Liver (tissue), 9 donors: Measurements from ENCODE around the gene EBF3. TPM values are rescaled to one million over a fixed set of nuclear protein-coding genes. Genes with fewer than 3 reads are reported as not detected.

Experiments
- DNase-seq: peaks from one replicate; pipeline ENCODE4 v3.0.0-alpha.2; 2017; ENCODE audit warnings: low spot score
- H3K27ac ChIP-seq, 2 donors: one replicate each; pipeline ENCODE4 v1.7.0; 2013; ENCODE audit warnings: inconsistent platforms in 2 of 2, low read length in 2 of 2, control low read depth in 1 of 2, low read depth in 1 of 2, mild to moderate bottlenecking in 1 of 2
- H3K27me3 ChIP-seq, 4 donors: one replicate each; pipeline versions ENCODE4 v1.6.1 to v1.7.0; 2013; ENCODE audit warnings: low read length in 3 of 4, inconsistent platforms in 1 of 4, mild to moderate bottlenecking in 1 of 4, moderate library complexity in 1 of 4; ENCODE audit not compliant: control insufficient read depth in 4 of 4, insufficient read depth in 4 of 4
- H3K36me3 ChIP-seq, 4 donors: one replicate each; pipeline versions ENCODE4 v1.6.1 to v1.7.0; 2013; ENCODE audit warnings: low read length in 3 of 4, mild to moderate bottlenecking in 3 of 4, low read depth in 1 of 4, moderate library complexity in 1 of 4; ENCODE audit not compliant: control insufficient read depth in 4 of 4, insufficient read depth in 3 of 4
- H3K4me1 ChIP-seq, 4 donors: one replicate each; pipeline versions ENCODE4 v1.6.1 to v1.7.0; 2013; ENCODE audit warnings: low read length in 3 of 4, mild to moderate bottlenecking in 3 of 4, moderate library complexity in 1 of 4; ENCODE audit not compliant: control insufficient read depth in 4 of 4, insufficient read depth in 4 of 4
- H3K4me3 ChIP-seq, 3 donors: one replicate each; pipeline versions ENCODE4 v1.6.1 to v1.7.0; 2013; ENCODE audit warnings: low read length in 3 of 3, control low read depth in 1 of 3, low read depth in 1 of 3, mild to moderate bottlenecking in 1 of 3
- H3K9ac ChIP-seq, 2 donors: one replicate each; pipeline ENCODE4 v1.7.0; 2013; ENCODE audit warnings: low read length in 2 of 2, mild to moderate bottlenecking in 2 of 2, moderate library complexity in 2 of 2, control low read depth in 1 of 2, low read depth in 1 of 2
- H3K9me3 ChIP-seq, 4 donors: one replicate each; pipeline versions ENCODE4 v1.6.1 to v1.7.0; 2013; ENCODE audit warnings: low read length in 3 of 4; ENCODE audit not compliant: control insufficient read depth in 4 of 4
- ATF3 ChIP-seq: IDR thresholded peaks from 2 replicates; pipeline ENCODE4 v1.6.1; 2016; ENCODE audit warnings: antibody characterized with exemption
- CTCF ChIP-seq: fragments of 150-350 bp; IDR thresholded peaks from 2 replicates; pipeline ENCODE4 v1.5.1; 2017; ENCODE audit warnings: improper control_type of control experiment, low read depth, low read length; ENCODE audit not compliant: missing input control
- EGR1 ChIP-seq, 2 donors: IDR thresholded peaks; 2 replicates each; pipeline ENCODE4 v1.6.1; 2016 to 2018; ENCODE audit warnings: antibody characterized with exemption in 2 of 2, low read depth in 2 of 2
- FOXA1 ChIP-seq: IDR thresholded peaks from 2 replicates; pipeline ENCODE4 v1.6.1; 2016; ENCODE audit warnings: antibody characterized with exemption
- FOXA2 ChIP-seq: IDR thresholded peaks from 2 replicates; pipeline ENCODE4 v1.6.1; 2016; ENCODE audit warnings: antibody characterized with exemption
- GABPA ChIP-seq, 2 donors: IDR thresholded peaks in 1 of 2; conservative IDR thresholded peaks in 1 of 2; 2 replicates each; pipeline ENCODE4 v1.6.1; 2016; ENCODE audit warnings: antibody characterized with exemption in 2 of 2, mild to moderate bottlenecking in 1 of 2, moderate library complexity in 1 of 2
- JUND ChIP-seq, 2 donors: IDR thresholded peaks; 2 replicates each; pipeline ENCODE4 v1.6.1; 2016; ENCODE audit warnings: antibody characterized with exemption in 2 of 2
- MAX ChIP-seq: IDR thresholded peaks from 2 replicates; pipeline ENCODE4 v1.6.1; 2016; ENCODE audit warnings: antibody characterized with exemption
- NR2F2 ChIP-seq: IDR thresholded peaks from 2 replicates; pipeline ENCODE4 v1.6.1; 2016; ENCODE audit warnings: antibody characterized with exemption
- RAD21 ChIP-seq, 2 donors: IDR thresholded peaks; 2 replicates each; pipeline ENCODE4 v1.6.1; 2016; ENCODE audit warnings: antibody characterized with exemption in 2 of 2, mild to moderate bottlenecking in 2 of 2
- REST ChIP-seq: IDR thresholded peaks from 2 replicates; pipeline ENCODE4 v1.6.1; 2016; ENCODE audit warnings: antibody characterized with exemption, mild to moderate bottlenecking
- RXRA ChIP-seq, 2 donors: IDR thresholded peaks; 2 replicates each; pipeline ENCODE4 v1.6.1; 2017 to 2018; ENCODE audit warnings: antibody characterized with exemption in 2 of 2, mild to moderate bottlenecking in 1 of 2
- SP1 ChIP-seq: IDR thresholded peaks from 2 replicates; pipeline ENCODE4 v1.6.1; 2018; ENCODE audit warnings: antibody characterized with exemption, mild to moderate bottlenecking
- TAF1 ChIP-seq: conservative IDR thresholded peaks from 2 replicates; pipeline ENCODE4 v1.6.1; 2016; ENCODE audit warnings: antibody characterized with exemption, mild to moderate bottlenecking
- YY1 ChIP-seq: IDR thresholded peaks from 2 replicates; pipeline ENCODE4 v1.6.1; 2016; ENCODE audit warnings: antibody characterized with exemption, mild to moderate bottlenecking
- ZBTB33 ChIP-seq: IDR thresholded peaks from 2 replicates; pipeline ENCODE4 v1.6.1; 2016; ENCODE audit warnings: antibody characterized with exemption
- whole genome bisulfite sequencing: extraction: QIAGEN DNeasy Blood & Tissue Kit; methylation state at CpG from one replicate; pipeline ENCODE4 v1.1.7; 2013; 5-methylcytosine and 5-hydroxymethylcytosine counted together
- polyA plus RNA-seq, 2 donors: library from polyadenylated mRNA; stranded (reverse) in 1 of 2; unstranded in 1 of 2; fragments of 200-250 nt in 1 of 2; fragments of >200 nt in 1 of 2; fragmentation: Nextera tagmentation in 1 of 2; extraction: Ambion mirVana in 1 of 2; gene quantifications; one replicate each; pipeline versions ENCODE4 v1.2.1 to v1.2.3, GENCODE V29; 2013 to 2015
- total RNA-seq, 2 donors: library from RNA; depleted of rRNA; stranded (reverse); fragments of >200 nt; gene quantifications; one replicate each; pipeline ENCODE4 v1.2.3, GENCODE V29; 2014
- donor health status: healthy.
- donor health status: healthy.
- donor health status: healthy.
- donor health status: healthy.
- donor health status: healthy.

The EBF3 gene
- total and polyA plus RNA-seq, 4 donors = 0.02 to 0.08 TPM; not detected in 2

- Histone ChIP-seq H3K36me3 (no peaks in the 10 kb centered on the region), H3K4me3 (no peak overlapping the region), H3K27ac (no peak overlapping the region), H3K9me3 (no peaks in the 10 kb centered on the region), H3K4me1 (peaks cover 35 to 64% (median 38%) of the 10 kb centered on the region in 4 donors), H3K9ac (no peak overlapping the region), H3K27me3 (peaks cover 4 to 36% (median 21%) of the 10 kb centered on the region in 4 donors)
- WGBS = 11% methylated on average over 16 of the region's 16 CpGs
- TF ChIP-seq ATF3 (no peak), RXRA (IDR thresholded peaks at IDR 0.05) (no peak)
- DNase-seq = no peak
These were observed 2.4 kb upstream of the EBF3 start for GRCh38 chr10:129966370-129966888.

- DNase-seq = no peak
- H3K9me3 ChIP-seq = no peaks in the 10 kb centered on the region
- H3K4me1 ChIP-seq = peaks cover 33 to 61% (median 36%) of the 10 kb centered on the region in 4 donors
- H3K9ac ChIP-seq = no peak overlapping the region
- H3K27me3 ChIP-seq = peaks cover 6 to 41% (median 22%) of the 10 kb centered on the region in 4 donors
- TF ChIP-seq NR2F2 = no peak
- no peak for TF ChIP-seq FOXA2
- no peak for TF ChIP-seq ZBTB33
- no peak for TF ChIP-seq MAX
- TF ChIP-seq GABPA (IDR thresholded peaks at IDR 0.05 in 1 of 2, conservative IDR thresholded peaks at IDR 0.05 in 1 of 2) = no peak
- TF ChIP-seq TAF1 = no peak
- no peak overlapping the region for H3K4me3 ChIP-seq
- no peak overlapping the region for H3K27ac ChIP-seq
- WGBS = 8% methylated on average over 17 of the region's 17 CpGs
- no peaks in the 10 kb centered on the region for H3K36me3 ChIP-seq
These were observed 1.9 kb upstream of the EBF3 start for GRCh38 chr10:129965959-129966358.

GRCh38 chr10:129965425-129965808 is 1.3 kb upstream of the EBF3 start:
- Histone ChIP-seq H3K4me1 (peaks cover 30 to 56% (median 35%) of the 10 kb centered on the region in 4 donors), H3K9me3 (no peaks in the 10 kb centered on the region), H3K9ac (no peak overlapping the region), H3K27ac (no peak overlapping the region), H3K27me3 (peaks cover 7 to 41% (median 20%) of the 10 kb centered on the region in 4 donors), H3K36me3 (no peaks in the 10 kb centered on the region), H3K4me3 (no peak overlapping the region)
- DNase-seq = no peak
- TF ChIP-seq ATF3 = no peak
- no peak for TF ChIP-seq TAF1
- TF ChIP-seq JUND (IDR thresholded peaks at IDR 0.05) = no peak
- no peak for TF ChIP-seq CTCF
- TF ChIP-seq SP1 = no peak
- TF ChIP-seq MAX = no peak
- no peak for TF ChIP-seq RXRA (IDR thresholded peaks at IDR 0.05)
- no peak for TF ChIP-seq NR2F2
- TF ChIP-seq FOXA2 = no peak
- TF ChIP-seq REST = no peak
- no peak for TF ChIP-seq GABPA (IDR thresholded peaks at IDR 0.05 in 1 of 2, conservative IDR thresholded peaks at IDR 0.05 in 1 of 2)
- no peak for TF ChIP-seq RAD21 (IDR thresholded peaks at IDR 0.05)
- no peak for TF ChIP-seq YY1
- no peak for TF ChIP-seq FOXA1
- no peak for TF ChIP-seq EGR1 (IDR thresholded peaks at IDR 0.05; ENCODE audit: low read depth in 2 of 2)
- 9% methylated on average over 15 of the region's 15 CpGs for WGBS
